HG02623 (cell line): ENCODE measurements around the gene ARHGAP10.

Source experiments
- ATAC-seq: cut with Tn5 transposase; IDR thresholded peaks from one replicate; pipeline ENCODE4 v1.9.1; 2021; ENCODE audit warnings: moderate library complexity; ENCODE audit not compliant: unreplicated experiment

The ARHGAP10 gene, protein sequence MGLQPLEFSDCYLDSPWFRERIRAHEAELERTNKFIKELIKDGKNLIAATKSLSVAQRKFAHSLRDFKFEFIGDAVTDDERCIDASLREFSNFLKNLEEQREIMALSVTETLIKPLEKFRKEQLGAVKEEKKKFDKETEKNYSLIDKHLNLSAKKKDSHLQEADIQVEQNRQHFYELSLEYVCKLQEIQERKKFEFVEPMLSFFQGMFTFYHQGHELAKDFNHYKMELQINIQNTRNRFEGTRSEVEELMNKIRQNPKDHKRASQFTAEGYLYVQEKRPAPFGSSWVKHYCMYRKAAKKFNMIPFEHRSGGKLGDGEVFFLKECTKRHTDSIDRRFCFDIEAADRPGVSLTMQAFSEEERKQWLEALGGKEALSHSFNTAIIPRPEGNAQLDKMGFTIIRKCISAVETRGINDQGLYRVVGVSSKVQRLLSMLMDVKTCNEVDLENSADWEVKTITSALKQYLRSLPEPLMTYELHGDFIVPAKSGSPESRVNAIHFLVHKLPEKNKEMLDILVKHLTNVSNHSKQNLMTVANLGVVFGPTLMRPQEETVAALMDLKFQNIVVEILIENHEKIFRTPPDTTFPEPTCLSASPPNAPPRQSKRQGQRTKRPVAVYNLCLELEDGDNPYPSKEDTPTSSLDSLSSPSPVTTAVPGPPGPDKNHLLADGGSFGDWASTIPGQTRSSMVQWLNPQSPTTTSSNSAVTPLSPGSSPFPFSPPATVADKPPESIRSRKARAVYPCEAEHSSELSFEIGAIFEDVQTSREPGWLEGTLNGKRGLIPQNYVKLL

DNA sequence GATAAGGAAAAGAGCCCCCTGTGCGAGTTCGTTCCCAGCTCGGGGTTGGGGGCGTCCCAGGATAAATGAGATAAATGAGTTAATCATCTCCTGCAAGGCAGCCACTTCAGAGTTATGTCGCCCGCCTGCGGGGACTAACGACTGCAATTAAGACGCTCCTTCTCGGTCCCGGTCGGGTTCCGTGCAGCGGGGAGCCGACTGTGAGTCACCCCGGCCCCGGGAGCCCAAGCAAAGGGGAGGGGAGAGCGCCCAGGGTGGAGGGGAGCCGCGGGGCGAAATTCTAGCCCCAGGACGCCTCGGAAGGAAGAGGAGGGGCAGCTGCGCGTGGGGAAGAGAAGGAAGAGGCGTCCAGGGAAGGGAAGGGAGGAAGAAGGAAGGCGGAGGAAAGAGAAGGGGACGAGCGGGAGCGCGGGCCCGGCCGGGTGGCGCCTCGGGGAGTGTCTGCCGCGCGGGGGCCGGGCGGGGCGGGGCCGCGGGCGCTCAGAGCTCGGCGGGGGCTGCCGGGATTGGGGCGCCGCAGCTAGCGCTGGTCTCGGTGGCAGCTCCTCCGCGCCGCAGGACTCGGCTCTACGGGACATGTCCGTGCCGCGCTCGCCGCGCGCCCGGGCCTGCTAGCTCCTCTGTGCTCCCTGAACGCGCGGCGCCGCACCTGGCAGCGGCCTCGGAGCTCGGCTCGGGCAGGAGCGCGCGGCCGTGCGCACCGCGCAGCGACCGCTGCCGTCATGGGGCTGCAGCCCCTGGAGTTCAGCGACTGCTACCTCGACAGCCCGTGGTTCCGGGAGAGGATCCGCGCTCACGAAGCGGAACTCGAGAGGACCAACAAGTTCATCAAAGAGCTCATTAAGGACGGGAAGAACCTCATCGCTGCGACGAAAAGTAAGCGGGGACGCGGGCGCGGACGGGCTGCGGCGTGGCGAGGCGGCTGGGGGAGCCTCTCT, at the start of gene ARHGAP10:
TSS of gene ARHGAP10 (plus strand) at position 509 of the 938 bp plus-strand sequence. CDS start at position 723, 214 bp downstream.
- peak; percentile 58 for ATAC-seq

DNA sequence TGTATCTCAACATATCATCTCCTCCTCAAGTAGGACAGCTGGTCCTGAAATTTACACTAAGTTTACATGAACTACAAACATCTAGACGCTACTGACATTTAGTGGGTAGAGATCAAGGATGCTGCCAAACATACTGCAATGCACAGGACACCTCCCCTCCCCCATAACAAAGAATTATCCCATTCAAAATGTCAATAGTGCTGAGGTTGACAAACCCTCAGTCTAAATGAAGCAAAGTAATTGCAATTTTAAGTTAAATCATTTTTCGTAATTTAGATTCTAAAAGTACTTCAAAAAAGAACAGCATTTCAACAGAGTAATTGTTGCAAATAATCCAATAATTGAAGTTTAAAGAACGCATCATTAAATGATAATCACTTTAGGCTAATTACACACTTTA, 49.1 kb upstream of the ARHGAP10 start:
- ATAC-seq, result no peak

DNA sequence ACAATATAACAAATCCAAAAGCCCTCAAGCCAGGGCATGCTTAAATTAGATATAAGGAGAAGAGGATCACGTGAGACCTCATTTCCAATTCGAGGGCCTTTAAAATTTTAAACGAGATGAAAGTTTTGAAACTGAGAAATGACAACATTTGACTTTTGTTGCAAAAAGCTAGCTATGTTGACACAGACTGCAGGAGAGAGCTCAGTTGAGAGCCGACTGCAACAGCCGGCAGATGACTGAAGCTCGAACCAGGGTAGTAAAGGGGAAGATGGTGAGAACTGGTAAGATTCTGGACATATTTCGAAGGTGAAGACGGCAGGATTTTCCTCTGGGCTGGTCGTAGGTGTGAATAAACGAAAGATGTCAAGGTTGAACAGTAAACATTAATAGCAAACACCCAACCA, 48.7 kb upstream of the ARHGAP10 start:
- ATAC-seq, result no peak

DNA sequence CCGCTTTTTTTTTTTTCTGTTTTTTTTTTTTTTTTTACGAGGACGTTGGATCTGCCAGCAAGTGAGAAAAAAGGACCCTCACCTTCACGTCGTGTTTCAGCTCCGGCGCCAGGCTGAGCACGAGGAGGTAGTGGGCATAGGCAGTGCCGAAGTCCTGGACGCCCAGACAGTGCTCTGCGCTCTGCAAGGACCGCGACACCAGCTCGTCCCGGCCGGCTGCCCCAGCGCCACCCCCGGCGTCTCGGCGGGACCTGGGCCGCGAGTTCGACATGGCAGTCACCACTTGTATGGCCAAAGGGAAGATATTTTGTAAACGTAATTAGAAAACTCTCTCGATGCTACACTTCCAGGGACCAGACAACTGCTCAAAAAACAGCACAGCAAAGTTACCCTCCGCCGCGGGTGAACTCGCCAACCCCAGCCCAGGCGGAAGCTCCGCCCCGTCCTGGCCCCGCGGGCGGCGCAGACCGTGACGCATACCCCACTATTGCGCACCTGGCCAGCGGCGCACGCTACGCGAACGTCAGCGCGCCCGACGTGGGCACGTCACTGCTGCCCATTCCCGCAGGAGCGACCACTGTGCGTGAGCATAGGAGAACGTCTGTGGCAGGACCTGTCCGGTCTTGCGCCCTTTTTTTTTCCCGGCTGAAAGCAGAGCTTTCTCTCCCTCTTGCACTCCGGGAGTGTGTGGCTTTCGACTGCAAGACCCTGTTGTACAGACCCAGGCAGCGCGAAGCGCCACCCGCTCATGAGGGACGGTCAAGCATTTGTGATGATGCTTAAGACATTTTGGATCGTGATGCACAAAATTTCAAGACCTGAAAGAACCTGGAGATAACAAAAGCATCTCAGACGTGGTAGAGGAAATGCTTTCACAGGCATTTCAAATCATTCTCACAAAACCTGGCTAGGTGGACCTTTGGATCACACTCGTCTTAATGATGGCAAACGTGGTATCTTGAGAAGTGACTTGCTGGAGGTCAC, 47.9 kb upstream of the ARHGAP10 start, which contains the start of gene PRMT9:
TSS of gene PRMT9 (minus strand) at position 447 of the 984 bp plus-strand sequence. CDS start at position 271, 176 bp downstream.
- peak; percentile 99 for ATAC-seq

DNA sequence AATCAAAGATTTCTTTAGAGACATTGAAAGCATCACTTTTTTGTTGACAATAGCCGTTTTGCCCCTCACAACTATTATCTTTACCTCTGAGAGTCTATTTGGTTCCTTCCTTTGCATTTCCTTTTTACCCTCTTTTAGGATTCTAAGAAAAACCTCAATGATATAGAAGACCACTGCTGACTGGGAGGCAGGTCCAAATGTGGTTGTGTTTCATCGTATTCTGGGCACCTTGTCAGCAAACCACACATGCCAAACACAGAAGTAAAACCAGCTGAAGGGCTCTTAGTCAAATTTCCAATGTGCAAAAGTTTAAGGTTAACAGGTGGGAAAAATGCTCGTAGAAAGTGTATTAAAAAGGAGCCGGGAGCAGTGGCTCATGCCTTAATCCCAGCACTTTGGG, 42.8 kb upstream of the ARHGAP10 start:
- ATAC-seq, result no peak

DNA sequence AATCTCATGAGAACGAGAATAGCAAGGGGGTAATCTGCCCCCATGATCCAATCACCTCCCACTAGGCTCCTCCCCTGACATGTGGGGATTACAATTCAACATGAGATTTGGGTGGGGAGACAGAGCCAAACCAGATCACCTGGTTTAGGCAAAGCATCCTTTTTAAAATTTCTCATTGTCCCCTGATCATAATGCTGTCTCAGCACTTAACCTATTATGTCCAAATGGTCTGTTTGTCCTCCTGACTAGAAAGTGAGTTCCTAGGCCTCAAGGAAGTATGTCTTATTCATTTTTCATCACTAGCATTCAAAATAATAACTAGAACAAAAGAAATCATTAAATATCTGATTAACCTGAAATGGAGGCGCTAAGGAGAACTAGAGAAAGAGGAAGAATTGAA, 40.1 kb upstream of the ARHGAP10 start:
- no peak for ATAC-seq

DNA sequence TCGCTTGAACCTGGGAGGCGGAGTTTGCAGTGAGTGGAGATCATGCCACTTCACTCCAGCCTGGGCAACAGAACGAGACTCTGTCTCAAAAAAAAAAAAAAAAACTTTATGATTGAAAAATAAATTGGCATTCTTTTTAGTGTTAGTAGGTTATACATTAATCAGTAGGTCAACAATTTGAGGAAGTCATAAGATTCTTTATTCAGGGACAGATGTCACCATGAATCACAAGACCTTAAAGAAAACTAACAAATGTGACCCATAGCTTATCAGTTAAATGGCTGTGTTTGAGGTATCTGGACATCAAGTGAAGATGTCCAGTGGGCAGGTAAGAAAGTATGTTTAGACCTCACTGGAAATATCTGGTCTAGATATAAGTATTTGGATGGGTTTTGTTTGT, 38.7 kb upstream of the ARHGAP10 start:
- ATAC-seq, result no peak

DNA sequence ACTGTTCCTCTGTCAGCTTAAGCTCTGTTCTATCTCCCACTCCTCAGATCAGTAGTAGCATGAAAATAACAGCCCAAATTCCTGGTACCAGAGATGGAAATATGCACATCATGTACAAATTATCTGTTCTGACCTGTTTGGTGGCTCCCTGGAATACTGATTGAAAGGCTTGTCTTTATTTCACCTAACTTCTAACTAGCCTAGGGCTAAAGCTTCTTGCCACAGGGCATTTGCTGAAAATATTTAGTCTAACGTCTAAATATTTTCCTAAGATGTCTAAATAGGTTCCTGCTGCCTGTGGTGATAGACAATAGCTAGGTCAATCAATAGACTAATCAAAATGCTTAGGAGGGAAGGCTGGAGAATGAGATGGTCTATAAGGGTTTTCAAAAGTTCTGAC, 35.0 kb upstream of the ARHGAP10 start:
- ATAC-seq, result no peak

DNA sequence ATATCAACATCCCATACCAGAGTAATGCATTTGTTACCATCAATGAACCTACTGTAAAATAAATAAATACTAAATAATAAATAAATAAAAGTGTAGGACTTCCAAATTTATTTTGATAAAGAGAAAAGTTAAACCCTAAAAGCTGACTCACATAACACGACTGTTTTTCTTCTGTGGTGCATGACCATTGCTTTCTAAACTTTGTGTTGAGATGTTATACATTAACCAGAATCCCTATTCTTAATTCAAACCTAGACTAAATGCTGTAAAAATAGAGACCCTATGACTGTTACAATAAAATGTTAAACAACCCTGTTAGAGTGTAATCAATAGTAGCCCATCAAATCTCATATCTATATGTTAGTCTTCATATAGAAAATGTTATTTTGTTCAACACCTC, 27.0 kb upstream of the ARHGAP10 start:
- no peak for ATAC-seq

DNA sequence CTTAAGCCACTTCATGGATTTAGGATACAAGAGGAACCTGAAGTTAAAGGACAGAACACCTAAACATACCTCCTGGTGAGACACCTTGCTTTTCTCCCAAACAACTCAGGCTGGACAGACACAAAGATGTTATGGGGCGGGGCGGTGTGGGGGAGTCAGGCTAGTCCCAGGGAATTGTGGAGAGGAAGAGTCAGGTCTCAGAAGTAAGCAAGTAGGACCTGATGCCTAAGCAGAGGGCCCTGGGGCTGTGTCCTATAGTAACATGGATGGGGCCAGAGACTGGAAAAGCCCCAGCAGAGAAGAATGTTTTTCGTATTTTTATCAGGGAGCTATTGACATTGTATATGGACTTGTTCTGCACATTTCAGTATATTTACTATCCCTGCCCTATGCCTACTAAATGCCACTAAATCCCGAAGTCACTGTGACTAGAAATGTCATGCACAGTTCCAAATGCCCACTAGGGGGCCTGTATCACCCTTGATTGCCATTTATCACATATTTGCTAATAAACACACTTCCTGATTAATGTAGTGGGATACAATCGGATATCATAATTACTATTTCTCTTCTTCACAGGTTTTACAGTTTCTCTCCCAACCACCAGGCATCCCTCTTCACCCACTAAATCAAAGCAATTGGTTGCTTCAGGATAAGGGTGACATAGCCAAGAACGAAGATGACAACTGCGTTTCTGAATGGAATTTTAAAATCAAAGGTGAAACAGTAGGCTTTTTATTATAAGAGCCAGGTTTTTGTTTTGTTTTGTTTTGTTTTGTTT, 23.8 kb upstream of the ARHGAP10 start:
- ATAC-seq, result peak; percentile 68

DNA sequence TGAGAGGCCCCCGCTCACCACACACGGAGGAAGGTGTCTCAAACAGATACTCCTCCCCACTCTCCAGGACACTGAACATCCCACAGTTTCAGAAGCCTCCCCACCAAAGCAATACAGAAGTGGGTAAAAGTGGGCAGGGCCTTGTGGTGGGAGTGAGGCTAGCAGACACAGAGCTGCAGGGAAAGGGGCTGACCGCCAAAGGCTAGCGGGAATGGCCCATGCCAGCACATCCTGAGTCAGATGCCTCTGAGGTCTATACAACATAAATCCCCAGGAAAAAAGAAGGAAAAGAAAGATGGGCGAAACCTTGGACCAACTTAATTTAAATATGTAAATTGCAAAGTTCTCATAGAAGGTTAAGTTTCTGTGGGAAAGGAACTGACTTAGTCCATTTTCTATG, 21.9 kb upstream of the ARHGAP10 start:
- ATAC-seq, result no peak

DNA sequence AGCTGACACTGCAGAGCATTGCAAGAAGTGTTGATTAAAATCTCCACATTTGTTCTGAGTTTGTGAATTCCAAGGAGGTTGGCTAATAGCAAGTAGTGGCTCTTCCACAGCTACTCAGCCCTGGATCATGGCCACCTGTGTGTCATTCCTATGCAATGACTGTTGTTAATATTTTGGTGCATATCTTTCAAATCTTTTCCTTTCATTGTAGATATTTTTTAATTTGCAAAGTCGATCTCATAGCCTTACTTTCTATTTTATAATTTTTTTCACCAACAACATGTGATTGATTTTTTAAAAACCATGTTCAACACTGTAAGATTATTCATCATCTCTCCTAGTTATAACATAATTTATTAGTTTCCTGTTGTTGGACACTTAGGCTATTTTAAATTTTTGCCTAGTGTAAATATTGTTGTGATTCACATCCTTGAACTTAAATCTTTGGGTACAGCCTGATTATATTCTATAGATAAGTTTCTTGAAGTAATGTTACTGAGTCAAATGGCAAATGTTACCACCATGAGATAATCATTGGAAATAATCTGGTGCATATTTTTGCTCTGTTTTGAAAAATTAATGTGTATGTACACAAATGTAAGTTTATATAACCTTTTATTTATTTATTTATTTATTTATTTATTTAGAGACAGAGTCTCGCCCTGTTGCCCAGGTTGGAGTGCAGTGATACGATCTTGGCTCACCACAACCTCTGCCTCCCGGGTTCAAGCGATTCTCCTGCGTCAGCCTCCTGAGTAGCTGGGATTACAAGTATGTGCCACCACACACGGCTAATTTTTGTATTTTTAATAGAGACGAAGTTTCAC, 17.1 kb upstream of the ARHGAP10 start:
- ATAC-seq, result no peak

DNA sequence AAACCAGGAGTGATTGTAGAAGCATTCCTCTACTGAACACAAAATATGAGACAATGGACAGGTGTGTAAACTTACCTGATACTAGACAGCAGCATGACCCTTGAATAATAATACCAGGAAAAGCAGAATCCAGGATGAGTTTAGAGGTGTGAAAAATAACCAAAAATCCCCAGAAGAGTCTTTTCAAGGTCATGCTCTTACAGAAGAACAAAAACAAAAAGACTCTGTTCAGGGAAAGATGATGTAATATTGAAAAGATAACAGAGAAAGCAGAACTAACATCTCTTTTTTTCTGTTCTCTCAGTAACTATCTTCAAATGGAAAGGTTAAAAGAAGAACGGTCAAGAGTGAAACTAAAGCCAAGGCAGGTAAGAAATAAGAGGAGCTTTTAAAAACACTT, 14.0 kb upstream of the ARHGAP10 start:
- peak; percentile 93 for ATAC-seq

DNA sequence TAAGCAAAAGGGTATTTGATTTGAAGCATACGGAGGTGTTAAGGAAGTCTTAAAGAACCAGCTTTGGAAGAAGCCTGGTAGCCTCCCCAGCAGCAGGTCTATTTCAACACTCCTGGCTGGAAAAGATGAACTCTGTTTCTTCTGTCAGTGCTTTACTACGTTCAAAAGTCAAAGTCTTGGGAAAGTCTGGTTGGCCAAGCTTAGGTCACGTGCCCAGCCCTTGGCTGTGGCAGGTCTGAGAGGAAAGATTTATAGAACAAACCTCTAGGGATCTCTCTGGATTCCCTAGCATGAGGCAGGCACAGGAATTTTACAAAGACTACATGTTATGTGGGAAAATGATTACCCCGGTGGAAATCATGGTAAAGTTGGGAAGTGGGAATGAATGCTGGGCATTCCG, 8.6 kb upstream of the ARHGAP10 start:
- ATAC-seq, result no peak

DNA sequence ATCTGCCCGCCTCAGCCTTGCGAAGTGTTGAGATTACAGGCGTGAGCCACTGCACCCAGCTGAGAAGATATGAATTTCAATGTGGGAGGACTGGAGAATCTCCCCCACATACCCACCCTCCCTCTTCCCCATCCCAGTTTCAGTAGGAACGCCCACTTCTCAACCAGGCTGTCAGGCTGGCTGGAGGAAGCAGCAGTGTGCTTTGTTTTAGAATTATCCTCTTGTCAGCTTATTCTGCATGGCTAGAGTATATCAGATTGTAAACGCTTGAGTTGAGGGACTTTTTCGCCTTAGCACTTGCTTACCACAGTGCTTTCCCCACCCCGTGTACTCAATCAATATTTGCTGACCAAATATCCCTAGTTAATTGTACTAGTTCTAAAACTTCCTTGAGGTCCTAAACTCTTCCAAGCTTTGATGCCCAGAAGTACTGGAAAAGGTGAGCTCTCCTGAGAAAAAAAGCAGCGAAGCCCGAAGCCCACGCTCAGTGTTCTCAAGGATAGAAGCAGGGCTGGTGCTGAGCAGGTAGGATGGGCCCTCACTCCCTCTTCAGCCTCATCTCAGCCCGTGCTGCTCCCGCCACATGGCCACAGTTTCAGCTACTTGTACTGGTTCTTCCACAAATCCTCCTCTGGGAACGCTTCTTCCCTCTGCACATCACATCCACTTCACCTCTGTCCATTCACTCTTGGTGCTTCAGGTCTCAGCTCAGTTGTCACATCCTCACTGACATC, 7.3 kb upstream of the ARHGAP10 start:
- ATAC-seq, result no peak

DNA sequence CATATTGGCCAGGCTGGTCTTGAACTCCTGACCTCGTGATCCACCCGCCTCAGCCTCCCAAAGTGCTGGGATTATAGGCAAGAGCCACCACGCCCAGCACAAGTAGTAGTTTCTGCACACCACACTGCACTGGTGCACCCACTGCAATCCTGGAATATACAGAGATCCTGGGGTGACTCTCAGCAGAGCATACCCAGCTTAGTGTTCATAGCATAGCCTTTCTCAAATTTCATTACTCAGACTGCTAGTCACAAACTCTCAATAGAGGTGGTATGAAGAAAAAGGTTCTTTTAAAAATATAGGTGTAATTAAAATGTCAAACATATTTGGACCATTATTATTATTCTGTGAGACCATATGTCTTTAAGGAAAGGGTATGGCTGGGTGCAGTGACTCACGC, 6.2 kb upstream of the ARHGAP10 start:
- no peak for ATAC-seq

DNA sequence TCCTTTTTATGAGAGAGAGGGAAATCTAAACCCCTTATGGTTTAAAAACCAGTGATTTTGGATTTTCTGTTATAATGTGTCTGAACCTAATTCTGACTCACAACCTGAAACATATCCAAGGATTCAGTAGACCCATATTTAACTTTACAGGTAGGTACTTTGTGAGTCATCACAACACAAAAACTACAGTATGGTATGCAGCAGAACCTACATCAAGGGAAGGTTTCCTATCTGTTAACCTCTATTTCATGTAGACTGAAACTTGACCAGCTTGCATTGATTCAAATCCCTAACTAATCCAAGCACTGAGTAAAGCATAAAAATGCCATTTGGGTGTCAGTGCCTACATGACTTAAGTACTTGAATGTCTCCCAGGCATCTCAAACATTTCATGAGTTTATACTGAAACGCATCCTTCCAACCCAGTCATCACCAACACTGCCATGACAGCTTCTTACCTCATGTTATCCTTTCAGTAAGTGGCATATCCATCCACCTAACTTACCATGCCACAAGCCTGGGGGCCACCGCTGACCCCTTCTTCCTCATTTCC, 4.3 kb upstream of the ARHGAP10 start:
- no peak for ATAC-seq
